DND-41 (cell line): Measurements from ENCODE around the gene METTL27.

Experiments used
- ATAC-seq: fragments of 200-7000 bp; cut with Tn5 transposase; 3 replicates; pipeline ENCODE4 v1.9.1; 2021; ENCODE audit warnings: low read depth; ENCODE audit not compliant: insufficient read depth
- DNase-seq: peaks from one replicate; pipeline ENCODE4 v3.0.0-alpha.2; 2020
- H2AFZ ChIP-seq: 2 replicates; pipeline ENCODE4 v1.6.0; 2012; ENCODE audit warnings: low read depth, low read length
- H3K27ac ChIP-seq: 2 replicates; pipeline ENCODE4 v1.5.1; 2012; ENCODE audit warnings: low read length, inconsistent platforms
- H3K27me3 ChIP-seq: fragments of 200-600 bp; sonication (generic); 2 replicates; pipeline ENCODE4 v1.6.0; 2012; ENCODE audit warnings: low read length, mild to moderate bottlenecking, inconsistent platforms; ENCODE audit not compliant: insufficient read depth, poor library complexity
- H3K36me3 ChIP-seq: 2 replicates; pipeline ENCODE4 v1.5.1; 2012; ENCODE audit warnings: low read length, inconsistent platforms; ENCODE audit not compliant: insufficient read depth
- H3K4me1 ChIP-seq: 2 replicates; pipeline ENCODE4 v1.5.1; 2012; ENCODE audit warnings: mild to moderate bottlenecking, low read length; ENCODE audit not compliant: insufficient read depth
- H3K4me2 ChIP-seq: 2 replicates; pipeline ENCODE4 v1.6.0; 2012; ENCODE audit warnings: mild to moderate bottlenecking, moderate library complexity, low read length, inconsistent platforms; ENCODE audit not compliant: insufficient read depth
- H3K4me3 ChIP-seq, 2 experiments: fragments of 200-600 bp in 1 of 2; shearing (Covaris generic) in 1 of 2; 2 replicates each; pipeline ENCODE4 v1.5.1; 2012 to 2016; ENCODE audit warnings: inconsistent platforms in 2 of 2, low read length in 2 of 2, mild to moderate bottlenecking in 2 of 2, low read depth in 1 of 2, moderate library complexity in 1 of 2
- H3K79me2 ChIP-seq: 2 replicates; pipeline ENCODE4 v1.6.0; 2012; ENCODE audit warnings: low read length, inconsistent platforms; ENCODE audit not compliant: insufficient read depth
- H3K9ac ChIP-seq: 2 replicates; pipeline ENCODE4 v1.6.0; 2012; ENCODE audit warnings: low read depth, mild to moderate bottlenecking, inconsistent platforms, low read length, moderate library complexity
- H3K9me3 ChIP-seq: 2 replicates; pipeline ENCODE4 v1.5.1; 2012; ENCODE audit warnings: low read length, moderate library complexity, mild to moderate bottlenecking, inconsistent platforms; ENCODE audit not compliant: insufficient read depth, severe bottlenecking
- H4K20me1 ChIP-seq: 2 replicates; pipeline ENCODE4 v1.6.0; 2012; ENCODE audit warnings: low read length; ENCODE audit not compliant: insufficient read depth
- CTCF ChIP-seq: IDR thresholded peaks from 2 replicates; pipeline ENCODE4 v1.5.1; 2012; ENCODE audit warnings: borderline replicate concordance, low read length, moderate library complexity, mild to moderate bottlenecking; ENCODE audit not compliant: poor library complexity, severe bottlenecking; ENCODE audit errors: extremely low read depth
- EZH2 ChIP-seq: IDR thresholded peaks from 3 replicates; pipeline ENCODE4 v1.6.1; 2012; ENCODE audit warnings: borderline replicate concordance, low read depth, mild to moderate bottlenecking, moderate library complexity, low read length, inconsistent platforms; ENCODE audit not compliant: severe bottlenecking

Gene METTL27

GRCh38 chr7:73832806-73833205 lies 9.5 kb downstream of the METTL27 start:
- no peaks in the 10 kb centered on the region for H3K36me3 ChIP-seq
- DNase-seq (no peak), ATAC-seq (no peak)
- no peaks in the 10 kb centered on the region for H3K79me2 ChIP-seq
- TF ChIP-seq CTCF: no peak
- TF ChIP-seq EZH2: no peak
- H3K4me3 ChIP-seq: no peak overlapping the region
- no peak overlapping the region for H3K4me2 ChIP-seq
- H3K9ac ChIP-seq: no peak overlapping the region
- no peaks in the 10 kb centered on the region for H3K9me3 ChIP-seq
- H4K20me1 ChIP-seq: no peaks in the 10 kb centered on the region
- no peak overlapping the region for H3K27ac ChIP-seq
- H3K27me3 ChIP-seq: no peaks in the 10 kb centered on the region
- H2AFZ ChIP-seq: no peak overlapping the region
- H3K4me1 ChIP-seq: peaks cover 4% of the 10 kb centered on the region

GRCh38 chr7:73831834-73832651 lies 10.3 kb downstream of the METTL27 start:
- Histone ChIP-seq H3K9ac (no peak overlapping the region), H3K27me3 (no peaks in the 10 kb centered on the region), H4K20me1 (no peaks in the 10 kb centered on the region), H3K4me3 (no peak overlapping the region), H3K36me3 (no peaks in the 10 kb centered on the region), H3K9me3 (no peaks in the 10 kb centered on the region), H3K27ac (no peak overlapping the region), H3K4me1 (peaks cover 9% of the 10 kb centered on the region), H3K79me2 (no peaks in the 10 kb centered on the region), H2AFZ (no peak overlapping the region), H3K4me2 (no peak overlapping the region)
- TF ChIP-seq CTCF: no peak
- TF ChIP-seq EZH2: no peak
- no peak for DNase-seq
- no peak for ATAC-seq

GRCh38 chr7:73831584-73831833 lies 10.8 kb downstream of the METTL27 start:
- H4K20me1 ChIP-seq: no peaks in the 10 kb centered on the region
- H3K27me3 ChIP-seq: no peaks in the 10 kb centered on the region
- H3K4me2 ChIP-seq: no peak overlapping the region
- H3K79me2 ChIP-seq: no peaks in the 10 kb centered on the region
- no peaks in the 10 kb centered on the region for H3K36me3 ChIP-seq
- H3K4me1 ChIP-seq: peaks cover 9% of the 10 kb centered on the region
- no peak for ATAC-seq
- H3K9me3 ChIP-seq: no peaks in the 10 kb centered on the region
- H2AFZ ChIP-seq: no peak overlapping the region
- H3K27ac ChIP-seq: no peak overlapping the region
- no peak for DNase-seq
- TF ChIP-seq CTCF (no peak), EZH2 (no peak)
- no peak overlapping the region for H3K9ac ChIP-seq
- no peak overlapping the region for H3K4me3 ChIP-seq
